ENCODE measurements around the gene ACOT12. TPM values are rescaled to one million over a fixed set of nuclear protein-coding genes. Genes with fewer than 3 reads are reported as not detected.

ACOT12 gene
- total and polyA plus RNA-seq, 2 experiments from 2014 or later, result 0.15 TPM; not detected in 1

- no peaks in the 10 kb centered on the region for H3K27me3 ChIP-seq (ENCODE audit: insufficient read depth)
- peaks cover 5% of the 10 kb centered on the region; the same call in 2 of the 3 replicates for H3K36me3 Mint-ChIP-seq (ENCODE audit: low read depth)
- no peaks in the 10 kb centered on the region for H3K27me3 Mint-ChIP-seq (ENCODE audit: insufficient read depth, low read depth, poor library complexity)
- no peak for DNase-seq (ENCODE audit: low spot score)
- no peak overlapping the region for H2AFZ ChIP-seq
- no peak overlapping the region for H3K4me3 Mint-ChIP-seq
- H3K9me3 Mint-ChIP-seq, result peaks cover 6% of the 10 kb centered on the region; the same call in 2 of the 3 replicates
- H3K79me2 ChIP-seq (replicated peaks; ENCODE audit: insufficient read depth), result no peaks in the 10 kb centered on the region
- H3K4me1 ChIP-seq (ENCODE audit: insufficient read depth), result peaks cover 11% of the 10 kb centered on the region; the same call in 1 of the 2 replicates
- no peak overlapping the region for H3K4me2 ChIP-seq
- ATAC-seq, result no peak
- H4K20me1 ChIP-seq (replicated peaks; ENCODE audit: insufficient read depth), result no peaks in the 10 kb centered on the region
- no peaks in the 10 kb centered on the region for H3K36me3 ChIP-seq (ENCODE audit: insufficient read depth)
- H3F3A ChIP-seq (replicated peaks; ENCODE audit: low read depth), result no peaks in the 10 kb centered on the region
- H3K9me2 ChIP-seq (ENCODE audit: insufficient read depth), result no peaks in the 10 kb centered on the region
- no peak overlapping the region for H3K4me3 ChIP-seq
- H3K27ac ChIP-seq (ENCODE audit: low read depth), result no peak overlapping the region
- peaks cover 13% of the 10 kb centered on the region for H3K4me1 Mint-ChIP-seq
- no peak for TF ChIP-seq POLR2AphosphoS5 (IDR thresholded peaks at IDR 0.05; ENCODE audit: low read depth)
- TF ChIP-seq EZH2phosphoT487 (IDR thresholded peaks at IDR 0.05; ENCODE audit: unreplicated experiment), result no peak
- TF ChIP-seq NANOG (IDR thresholded peaks at IDR 0.05; ENCODE audit: borderline replicate concordance), result no peak
- TF ChIP-seq EZH2 (IDR thresholded peaks at IDR 0.05; ENCODE audit: low read depth, unreplicated experiment), result no peak
- no peak for TF ChIP-seq JUNB (IDR thresholded peaks at IDR 0.05; ENCODE audit: unreplicated experiment)
- no peak overlapping the region for H3K27ac Mint-ChIP-seq
Measured at GRCh38 chr5:81427566-81427965, 33.6 kb upstream of the ACOT12 start.

- Histone ChIP-seq H3K27me3 (ENCODE audit: insufficient read depth) (no peaks in the 10 kb centered on the region), H3K9me2 (ENCODE audit: insufficient read depth) (no peaks in the 10 kb centered on the region), H3K79me2 (replicated peaks; ENCODE audit: insufficient read depth) (no peaks in the 10 kb centered on the region), H3K4me3 (no peak overlapping the region), H2AFZ (no peak overlapping the region), H4K20me1 (replicated peaks; ENCODE audit: insufficient read depth) (no peaks in the 10 kb centered on the region), H3K36me3 (ENCODE audit: insufficient read depth) (no peaks in the 10 kb centered on the region), H3K4me1 (ENCODE audit: insufficient read depth) (peaks cover 11% of the 10 kb centered on the region; the same call in 1 of the 2 replicates), H3K27ac (ENCODE audit: low read depth) (no peak overlapping the region), H3F3A (replicated peaks; ENCODE audit: low read depth) (no peaks in the 10 kb centered on the region), H3K4me2 (no peak overlapping the region)
- no peak overlapping the region for H3K4me3 Mint-ChIP-seq
- H3K4me1 Mint-ChIP-seq, result peaks cover 13% of the 10 kb centered on the region
- no peak for DNase-seq (ENCODE audit: low spot score)
- H3K27me3 Mint-ChIP-seq (ENCODE audit: insufficient read depth, low read depth, poor library complexity), result no peaks in the 10 kb centered on the region
- no peak; the same call in 2 of the 3 replicates for ATAC-seq
- H3K36me3 Mint-ChIP-seq (ENCODE audit: low read depth), result no peaks in the 10 kb centered on the region
- H3K9me3 Mint-ChIP-seq, result no peaks in the 10 kb centered on the region
- 0 out of 2 replicates have a peak overlapping the region, but pooled peaks have one; percentile 24 for H3K27ac Mint-ChIP-seq
- TF ChIP-seq NANOG (IDR thresholded peaks at IDR 0.05; ENCODE audit: borderline replicate concordance) (no peak), EZH2 (IDR thresholded peaks at IDR 0.05; ENCODE audit: low read depth, unreplicated experiment) (no peak), ETS1 (IDR thresholded peaks at IDR 0.05) (no peak), ZNF331 (CRISPR knock-in tag; IDR thresholded peaks at IDR 0.05; ENCODE audit: low read depth) (no peak), REST (IDR thresholded peaks at IDR 0.05; ENCODE audit: unreplicated experiment) (no peak), STAT1 (IDR thresholded peaks at IDR 0.05; ENCODE audit: unreplicated experiment) (no peak), ZNF462 (CRISPR knock-in tag; IDR thresholded peaks at IDR 0.05) (no peak), EZH2phosphoT487 (IDR thresholded peaks at IDR 0.05; ENCODE audit: unreplicated experiment) (no peak)
Measured at GRCh38 chr5:81426359-81427030, 32.6 kb upstream of the ACOT12 start.

Measured in GM23338 (cell line).